ENCODE results near the gene SCAI. TPM values are rescaled to one million over a fixed set of nuclear protein-coding genes. Genes with fewer than 3 reads are reported as not detected.
A peak's percentile ranks its signal among the peaks of the same experiment; 100 is the strongest.

Gene SCAI
- total RNA-seq, 2 experiments from 2014 or later, result 9.0 to 10.8 TPM

GRCh38 chr9:125145425-125145824, 2.1 kb upstream of the SCAI start:
- peaks cover 31% of the 10 kb centered on the region for H3K4me1 Mint-ChIP-seq (ENCODE audit: low read depth)
- DNase-seq, result no peak
- peaks cover 2% of the 10 kb centered on the region for H3K36me3 Mint-ChIP-seq
- H3K27ac Mint-ChIP-seq, result no peak overlapping the region
- intact Hi-C loops (cut with micrococcal nuclease), result no loop called here
- ChIA-PET CTCF (no interaction called here), POLR2A (no interaction called here)
- no peak overlapping the region for H3K4me3 Mint-ChIP-seq
- H3K9me3 Mint-ChIP-seq, result no peaks in the 10 kb centered on the region
- H3K27me3 Mint-ChIP-seq, result no peaks in the 10 kb centered on the region

DNA sequence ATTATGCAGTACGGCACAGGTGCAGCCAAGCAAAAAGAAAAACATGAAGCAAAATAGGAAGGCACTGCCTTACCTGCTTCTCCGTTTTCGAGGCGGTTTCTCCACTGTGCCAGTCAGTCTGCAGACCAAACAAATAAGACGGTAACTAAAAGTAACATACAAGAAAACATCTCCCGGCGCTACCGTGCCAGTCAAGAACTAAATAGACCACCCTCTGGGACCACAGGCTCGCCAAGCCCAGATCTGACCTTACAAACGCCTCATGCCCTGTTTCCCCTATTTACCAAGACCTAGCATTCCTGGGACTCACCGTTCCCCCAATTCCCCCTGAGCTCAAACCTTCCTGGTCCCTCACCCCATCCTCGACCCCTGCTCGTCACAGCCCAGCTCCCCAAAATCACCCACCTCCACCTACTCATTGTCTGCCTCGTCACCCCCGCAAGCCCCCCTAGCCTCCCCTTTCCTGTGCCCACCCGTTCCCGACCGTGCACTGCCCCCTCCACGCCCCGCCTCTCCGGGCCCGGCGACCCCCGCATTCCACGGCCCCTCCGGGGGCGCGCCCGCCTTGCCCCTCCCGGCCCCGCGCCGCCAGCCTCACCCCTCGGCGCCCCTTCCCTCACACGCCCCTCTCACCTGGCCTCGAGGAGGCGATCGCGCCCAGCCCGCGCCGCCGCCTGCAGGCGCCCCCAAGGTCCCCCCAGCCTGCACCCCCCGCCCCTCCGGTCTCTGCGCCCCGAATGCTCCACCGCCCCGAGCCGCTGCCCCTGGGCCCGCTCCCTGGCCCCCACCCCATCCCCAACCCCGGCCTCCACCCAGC, 560 bp downstream of the SCAI start:
- peak; percentile 19 for DNase-seq

DNA sequence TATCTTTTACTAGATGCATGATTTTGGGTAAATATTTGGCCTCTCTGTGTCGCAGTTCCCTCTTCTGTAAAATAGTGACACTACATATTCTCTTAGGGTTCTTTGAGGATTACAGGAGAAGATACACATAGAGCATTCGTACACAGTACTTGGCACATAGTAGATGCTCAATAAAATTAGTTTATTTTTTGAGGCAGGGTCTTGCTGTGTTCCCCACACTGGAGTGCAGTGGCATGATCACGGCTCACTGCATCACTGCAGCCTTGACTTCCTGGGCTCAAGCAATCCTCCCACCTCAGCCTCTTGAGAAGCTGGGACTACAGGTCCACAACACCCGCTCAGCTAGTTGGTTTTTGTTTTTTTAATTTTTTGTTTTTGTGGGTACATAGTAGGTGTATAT, 1.6 kb downstream of the SCAI start:
- intact Hi-C loops (cut with micrococcal nuclease), result loop anchor here (5.0 kb wide), 1 partner anchor 46 kb away; the partner anchor contains the start of gene PPP6C
- no peak overlapping the region for H3K27ac Mint-ChIP-seq
- H3K9me3 Mint-ChIP-seq, result no peaks in the 10 kb centered on the region
- DNase-seq, result no peak
- peaks cover 6% of the 10 kb centered on the region for H3K36me3 Mint-ChIP-seq
- peaks cover 29% of the 10 kb centered on the region for H3K4me1 Mint-ChIP-seq (ENCODE audit: low read depth)
- CTCF ChIA-PET, result interaction anchor here (1.0 to 4.5 kb wide), 3 partner anchors 20 to 289 kb away, joined by 4 to 16 read pairs (median 8); partner anchors contain the start of genes ARPC5L, RPL35 and WDR38
- peak overlapping the region; percentile 82 for H3K4me3 Mint-ChIP-seq
- H3K27me3 Mint-ChIP-seq, result no peaks in the 10 kb centered on the region
- POLR2A ChIA-PET, result no interaction called here

More for the DNA sequence above, 560 bp downstream of the SCAI start:
- POLR2A ChIA-PET, result interaction anchor here (1.6 kb wide), 1 partner anchor 272 kb away, joined by 3 read pairs; no protein-coding TSS in a partner anchor
- Mint-ChIP-seq H3K36me3 (peaks cover 6% of the 10 kb centered on the region), H3K9me3 (no peaks in the 10 kb centered on the region), H3K4me3 (peak overlapping the region; percentile 82), H3K4me1 (ENCODE audit: low read depth) (peaks cover 31% of the 10 kb centered on the region), H3K27me3 (no peaks in the 10 kb centered on the region), H3K27ac (peak overlapping the region; percentile 24)
- intact Hi-C loops (cut with micrococcal nuclease), result loop anchor here (1.0 to 5.0 kb wide), 5 partner anchors 8 to 368 kb away; partner anchors contain the start of genes GOLGA1, HSPA5 and PPP6C
- CTCF ChIA-PET, result interaction anchor here (0.6 to 4.5 kb wide), 13 partner anchors 12 to 368 kb away, joined by 3 to 20 read pairs (median 3); partner anchors contain the start of genes ARPC5L, RPL35 and WDR38

- no peaks in the 10 kb centered on the region for H3K27me3 Mint-ChIP-seq
- H3K36me3 Mint-ChIP-seq, result peaks cover 6% of the 10 kb centered on the region
- intact Hi-C loops (cut with micrococcal nuclease), result loop anchor here (5.0 kb wide), 1 partner anchor 46 kb away; the partner anchor contains the start of gene PPP6C
- no peak overlapping the region for H3K4me3 Mint-ChIP-seq
- no peak overlapping the region for H3K27ac Mint-ChIP-seq
- CTCF ChIA-PET, result interaction anchor here (0.6 to 4.5 kb wide), 2 partner anchors 288 to 390 kb away, joined by 3 to 16 read pairs; partner anchors contain the start of gene WDR38
- POLR2A ChIA-PET, result no interaction called here
- no peaks in the 10 kb centered on the region for H3K9me3 Mint-ChIP-seq
- peaks cover 26% of the 10 kb centered on the region for H3K4me1 Mint-ChIP-seq (ENCODE audit: low read depth)
- DNase-seq, result no peak
Measured at GRCh38 chr9:125141251-125141650, 2.1 kb downstream of the SCAI start.

GRCh38 chr9:125140576-125140975, 2.8 kb downstream of the SCAI start:
- Mint-ChIP-seq H3K27ac (no peak overlapping the region), H3K27me3 (no peaks in the 10 kb centered on the region), H3K4me1 (ENCODE audit: low read depth) (peaks cover 23% of the 10 kb centered on the region), H3K36me3 (peaks cover 6% of the 10 kb centered on the region), H3K9me3 (no peaks in the 10 kb centered on the region), H3K4me3 (no peak overlapping the region)
- intact Hi-C loops (cut with micrococcal nuclease), result loop anchor here (5.0 kb wide), 1 partner anchor 47 kb away; the partner anchor contains the start of gene PPP6C
- ChIA-PET POLR2A (interaction anchor here (0.6 kb wide), 1 partner anchor 179 kb away, joined by 4 read pairs; no protein-coding TSS in a partner anchor), CTCF (interaction anchor here (1.2 to 4.5 kb wide), 2 partner anchors 51 to 288 kb away, joined by 3 to 16 read pairs; partner anchors contain the start of gene WDR38)
- DNase-seq, result no peak

DNA sequence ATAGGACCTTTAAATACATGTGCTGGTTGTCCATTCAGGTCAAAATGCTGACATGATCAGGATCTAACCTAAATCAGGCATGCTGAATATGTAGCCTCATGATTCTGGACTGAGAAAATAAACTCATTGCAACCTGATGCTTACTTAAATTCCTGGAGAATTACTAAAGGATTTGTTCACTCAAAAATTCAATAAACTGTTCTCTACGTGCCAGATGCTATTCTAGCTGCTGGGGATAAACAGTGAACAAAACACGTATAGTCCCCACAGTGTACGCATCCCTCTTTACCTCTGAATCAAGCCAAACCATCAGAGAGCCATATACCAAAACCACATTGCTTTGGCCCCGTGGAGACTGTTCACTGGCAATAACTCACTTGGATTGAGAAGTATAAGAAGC, 6.1 kb downstream of the SCAI start:
- intact Hi-C loops (cut with micrococcal nuclease), result no loop called here
- no peak overlapping the region for H3K4me3 Mint-ChIP-seq
- H3K27me3 Mint-ChIP-seq, result no peaks in the 10 kb centered on the region
- H3K36me3 Mint-ChIP-seq, result peaks cover 10% of the 10 kb centered on the region
- POLR2A ChIA-PET, result no interaction called here
- H3K27ac Mint-ChIP-seq, result no peak overlapping the region
- peaks cover 9% of the 10 kb centered on the region for H3K9me3 Mint-ChIP-seq
- peaks cover 26% of the 10 kb centered on the region for H3K4me1 Mint-ChIP-seq (ENCODE audit: low read depth)
- no peak for DNase-seq
- CTCF ChIA-PET, result no interaction called here

GRCh38 chr9:125134976-125135375, 8.4 kb downstream of the SCAI start:
- intact Hi-C loops (cut with micrococcal nuclease), result loop anchor here (1.0 to 5.0 kb wide), 5 partner anchors 8 to 265 kb away; partner anchors contain the start of gene SCAI
- H3K4me1 Mint-ChIP-seq (ENCODE audit: low read depth), result peaks cover 21% of the 10 kb centered on the region

GRCh38 chr9:125133403-125134329, 9.7 kb downstream of the SCAI start:
- peaks cover 4% of the 10 kb centered on the region for H3K36me3 Mint-ChIP-seq
- CTCF ChIA-PET, result no interaction called here
- POLR2A ChIA-PET, result interaction anchor here (0.6 kb wide), 1 partner anchor 8 kb away, joined by 3 read pairs; no protein-coding TSS in a partner anchor
- peaks cover 18% of the 10 kb centered on the region for H3K4me1 Mint-ChIP-seq (ENCODE audit: low read depth)
- H3K9me3 Mint-ChIP-seq, result peaks cover 9% of the 10 kb centered on the region
- peak overlapping the region; percentile 84 for H3K27ac Mint-ChIP-seq
- no peak overlapping the region for H3K4me3 Mint-ChIP-seq
- H3K27me3 Mint-ChIP-seq, result no peaks in the 10 kb centered on the region
- intact Hi-C loops (cut with micrococcal nuclease), result loop anchor here (1.0 to 5.0 kb wide), 5 partner anchors 7 to 263 kb away; partner anchors contain the start of gene SCAI
- peak; percentile 26 for DNase-seq

More at GRCh38 chr9:125134976-125135375, 8.4 kb downstream of the SCAI start:
- CTCF ChIA-PET, result no interaction called here
- peaks cover 9% of the 10 kb centered on the region for H3K9me3 Mint-ChIP-seq
- H3K27me3 Mint-ChIP-seq, result no peaks in the 10 kb centered on the region
- peaks cover 9% of the 10 kb centered on the region for H3K36me3 Mint-ChIP-seq
- POLR2A ChIA-PET, result no interaction called here
- H3K27ac Mint-ChIP-seq, result no peak overlapping the region
- H3K4me3 Mint-ChIP-seq, result no peak overlapping the region
- no peak for DNase-seq

DNA sequence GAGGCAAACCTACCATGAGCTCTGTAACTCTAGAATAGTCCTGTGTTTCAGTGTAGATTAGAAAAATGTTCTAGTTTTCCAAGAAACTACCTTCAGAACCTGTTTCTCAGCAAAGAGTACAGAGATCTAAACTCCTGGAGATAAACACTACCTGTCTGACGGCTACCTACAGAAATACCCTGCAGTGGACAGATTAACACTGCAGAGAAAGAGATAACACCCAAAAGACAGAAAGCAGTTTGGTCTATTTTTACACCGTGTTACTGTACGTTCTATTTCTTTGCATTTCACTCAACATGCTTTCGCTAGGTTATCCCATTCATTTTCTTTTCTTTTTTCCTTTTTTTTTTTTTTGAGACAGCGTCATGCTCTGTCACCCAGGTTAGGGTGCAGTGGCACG, 11.6 kb downstream of the SCAI start:
- peaks cover 23% of the 10 kb centered on the region for H3K4me1 Mint-ChIP-seq (ENCODE audit: low read depth)
- peaks cover 9% of the 10 kb centered on the region for H3K9me3 Mint-ChIP-seq
- H3K27me3 Mint-ChIP-seq, result no peaks in the 10 kb centered on the region
- H3K27ac Mint-ChIP-seq, result no peak overlapping the region
- ChIA-PET CTCF (interaction anchor here (0.6 to 1.5 kb wide), 2 partner anchors 22 to 410 kb away, joined by 3 read pairs; no protein-coding TSS in a partner anchor), POLR2A (no interaction called here)
- intact Hi-C loops (cut with micrococcal nuclease), result loop anchor here (5.0 kb wide), 1 partner anchor 44 kb away; no protein-coding TSS in a partner anchor
- H3K4me3 Mint-ChIP-seq, result no peak overlapping the region
- peaks cover 4% of the 10 kb centered on the region for H3K36me3 Mint-ChIP-seq
- no peak for DNase-seq

DNA sequence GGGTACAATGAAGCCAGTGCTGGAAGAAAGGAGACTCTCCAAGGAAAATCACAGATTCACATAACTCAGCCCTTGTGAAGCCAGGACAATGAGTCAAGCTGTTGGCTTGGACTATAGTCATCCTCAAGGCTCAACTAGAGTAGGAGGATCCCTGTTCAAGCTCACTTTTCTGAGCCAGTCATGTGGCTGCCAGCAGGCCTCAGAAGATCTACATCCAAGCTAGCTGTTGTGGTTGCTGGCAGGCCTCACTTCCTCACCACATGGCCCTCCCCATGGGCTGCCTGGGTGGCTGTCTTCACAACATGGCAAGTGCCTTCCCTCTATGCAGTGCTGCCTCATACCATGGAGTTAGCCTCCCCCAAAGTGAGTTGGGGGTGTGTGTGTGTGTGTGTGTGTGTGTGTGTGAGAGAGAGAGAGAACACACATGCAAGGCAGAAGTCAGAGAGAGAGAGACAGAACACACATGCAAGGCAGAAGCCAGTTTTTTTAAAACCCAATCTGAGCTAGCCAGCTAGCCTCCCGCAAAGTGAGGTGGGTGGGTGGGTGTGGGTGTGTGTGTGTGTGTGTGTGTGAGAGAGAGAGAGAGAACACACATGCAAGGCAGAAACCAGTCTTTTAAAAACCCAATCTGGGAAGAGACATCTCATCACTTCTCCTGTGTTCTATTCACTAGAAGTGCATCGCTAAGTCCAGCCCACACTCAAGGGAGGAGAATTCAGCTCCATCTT, 17.1 kb downstream of the SCAI start:
- peak; percentile 91 for DNase-seq
- Mint-ChIP-seq H3K27me3 (no peaks in the 10 kb centered on the region), H3K27ac (peak overlapping the region; percentile 92), H3K4me3 (peak overlapping the region; percentile 30), H3K36me3 (peaks cover 2% of the 10 kb centered on the region), H3K9me3 (no peaks in the 10 kb centered on the region), H3K4me1 (ENCODE audit: low read depth) (peaks cover 25% of the 10 kb centered on the region)
- ChIA-PET CTCF (interaction anchor here (0.6 to 3.5 kb wide), 6 partner anchors 17 to 551 kb away, joined by 3 to 20 read pairs (median 5); partner anchors contain the start of gene SCAI), POLR2A (interaction anchor here (0.7 kb wide), 1 partner anchor 8 kb away, joined by 3 read pairs; no protein-coding TSS in a partner anchor)
- intact Hi-C loops (cut with micrococcal nuclease), result loop anchor here (1.0 kb wide), 1 partner anchor 8 kb away; no protein-coding TSS in a partner anchor

All from activated CD4-positive, alpha-beta memory T cell treated with anti-CD3 and anti-CD28 coated beads for 36 hours (primary cell).